HG03520 (cell line): ENCODE results near the gene L3MBTL4.
A peak's percentile ranks its signal among the peaks of the same experiment; 100 is the strongest.
"Not testable (repeated sequence)": the region's sequence is repeated elsewhere in the genome, so short reads cannot be mapped to it uniquely, and the experiment has no call there.

Experiments used
- ATAC-seq: cut with Tn5 transposase; IDR thresholded peaks from one replicate; pipeline ENCODE4 v1.9.1; 2021; ENCODE audit warnings: mild to moderate bottlenecking, moderate library complexity; ENCODE audit not compliant: unreplicated experiment

The L3MBTL4 gene

DNA sequence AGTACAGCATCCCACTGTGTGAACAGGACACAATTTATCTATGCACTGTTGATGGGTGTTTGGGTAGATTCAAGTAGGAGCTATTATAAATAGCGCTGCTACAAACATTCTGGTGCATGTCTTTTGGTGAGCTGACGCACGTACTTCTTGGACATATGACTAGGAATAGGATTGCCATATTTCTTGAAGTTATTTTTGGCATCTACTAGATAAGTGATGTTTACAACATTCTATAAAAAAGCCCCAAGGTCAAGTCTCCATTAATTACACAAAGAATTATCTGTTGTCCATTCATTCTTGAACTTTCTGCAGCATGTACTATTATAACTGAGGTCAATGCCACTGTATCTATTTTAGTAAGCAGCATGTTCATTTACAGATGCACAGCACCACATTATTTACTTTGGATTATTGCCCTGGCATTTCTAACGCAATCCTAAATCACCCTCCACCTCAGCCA lies 293.9 kb downstream of the L3MBTL4 start:
- no peak for ATAC-seq

GRCh38 chr18:6119761-6120160 lies 294.9 kb downstream of the L3MBTL4 start:
- ATAC-seq: no peak

GRCh38 chr18:6118080-6118479 lies 296.6 kb downstream of the L3MBTL4 start:
- no peak for ATAC-seq

- no peak for ATAC-seq
Observed at GRCh38 chr18:6115710-6116109, 299.0 kb downstream of the L3MBTL4 start.

GRCh38 chr18:6113650-6114049 lies 301.1 kb downstream of the L3MBTL4 start:
- ATAC-seq: no peak

DNA sequence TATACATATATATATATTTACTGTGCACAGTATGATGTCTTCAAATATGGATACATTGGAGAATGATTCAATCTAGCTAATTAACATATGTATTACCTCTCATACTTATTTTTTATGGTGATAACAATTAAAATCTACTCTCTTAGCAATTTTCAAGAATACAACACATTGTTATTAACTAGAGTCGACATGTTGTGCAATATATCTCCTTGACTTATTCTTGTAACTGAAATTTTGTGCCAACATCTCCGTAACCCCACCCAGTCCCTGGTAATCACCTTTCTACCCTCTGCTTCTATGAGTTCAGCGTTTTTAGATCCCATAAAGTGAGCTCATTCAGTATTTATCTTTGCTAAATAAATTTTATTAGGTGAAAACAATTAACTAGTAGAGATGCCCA lies 303.0 kb downstream of the L3MBTL4 start:
- no peak for ATAC-seq

DNA sequence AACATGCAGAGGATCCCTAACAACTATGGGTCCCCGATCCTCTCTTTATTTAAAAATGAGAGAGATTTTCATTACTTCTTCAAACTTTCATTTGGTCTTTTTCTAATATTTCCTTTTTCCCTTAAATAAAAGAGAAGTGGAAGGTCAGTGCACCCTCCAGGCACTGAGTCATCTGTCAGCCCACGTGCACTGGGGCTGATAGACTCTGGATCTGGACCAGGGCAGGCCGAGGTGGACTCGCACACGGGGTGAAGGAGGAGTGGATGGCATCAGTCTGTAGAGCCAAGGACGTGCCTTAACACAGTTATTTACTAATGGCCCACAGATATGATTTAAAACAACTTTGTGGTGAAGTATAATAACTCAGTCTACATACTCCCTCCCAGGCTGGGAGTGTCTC lies 305.0 kb downstream of the L3MBTL4 start:
- ATAC-seq: no peak

GRCh38 chr18:6107794-6108193 lies 306.9 kb downstream of the L3MBTL4 start:
- ATAC-seq: no peak

- ATAC-seq: no peak
Observed at GRCh38 chr18:6106091-6106685, 308.5 kb downstream of the L3MBTL4 start.

- ATAC-seq: no peak
Observed at GRCh38 chr18:6103741-6104140, 311.0 kb downstream of the L3MBTL4 start.

- ATAC-seq: no peak
Observed at GRCh38 chr18:6096730-6097129, 318.0 kb downstream of the L3MBTL4 start.

- no peak for ATAC-seq
Observed at GRCh38 chr18:6088432-6088831, 326.3 kb downstream of the L3MBTL4 start.

- ATAC-seq: no peak
Observed at GRCh38 chr18:6086731-6087130, 328.0 kb downstream of the L3MBTL4 start.

GRCh38 chr18:6079406-6079805 lies 335.3 kb downstream of the L3MBTL4 start:
- ATAC-seq: no peak

- ATAC-seq: no peak
Observed at GRCh38 chr18:6078877-6079276, 335.8 kb downstream of the L3MBTL4 start.

DNA sequence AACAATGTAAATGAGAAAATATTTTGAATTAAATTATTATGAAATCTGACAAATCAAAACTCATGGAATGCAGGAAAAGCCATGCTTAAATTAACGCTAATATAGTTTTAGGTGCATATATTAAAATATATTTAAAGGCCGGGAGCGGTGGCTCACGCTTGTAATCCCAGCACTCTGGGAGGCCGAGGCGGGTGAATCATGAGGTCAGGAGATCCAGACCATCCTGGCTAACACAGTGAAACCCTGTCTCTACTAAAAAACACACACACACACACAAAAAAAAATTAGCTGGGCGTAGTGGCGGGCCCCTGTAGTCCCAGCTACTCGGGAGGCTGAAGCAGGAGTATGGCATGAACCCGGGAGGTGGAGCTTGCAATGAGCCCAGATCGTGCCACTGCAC lies 342.3 kb downstream of the L3MBTL4 start:
- not testable (repeated sequence) for ATAC-seq

GRCh38 chr18:6069539-6069938 lies 345.2 kb downstream of the L3MBTL4 start:
- no peak for ATAC-seq

DNA sequence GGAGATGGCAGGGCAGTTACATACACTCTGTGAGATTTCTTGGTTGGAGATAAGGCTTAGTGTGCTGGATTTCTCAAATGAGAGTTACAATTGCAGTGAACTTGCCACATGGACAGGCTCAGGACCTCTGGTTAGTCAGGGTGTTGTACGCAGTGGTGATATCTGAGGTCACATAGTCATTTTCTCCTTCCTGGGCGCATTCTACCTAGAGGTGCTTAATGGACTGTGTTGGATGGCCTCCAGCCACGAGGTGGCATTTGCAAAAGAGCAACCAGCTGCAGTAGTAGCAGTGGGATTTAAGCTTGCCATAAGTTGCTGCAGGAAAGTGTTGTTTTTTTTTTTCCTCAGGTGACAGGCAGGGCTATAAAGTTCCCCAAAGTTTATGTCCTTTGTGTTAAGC lies 345.6 kb downstream of the L3MBTL4 start:
- peak; percentile 58 for ATAC-seq

GRCh38 chr18:6060149-6060548 lies 354.6 kb downstream of the L3MBTL4 start:
- no peak for ATAC-seq

GRCh38 chr18:6059551-6059950 lies 355.2 kb downstream of the L3MBTL4 start:
- ATAC-seq: no peak

DNA sequence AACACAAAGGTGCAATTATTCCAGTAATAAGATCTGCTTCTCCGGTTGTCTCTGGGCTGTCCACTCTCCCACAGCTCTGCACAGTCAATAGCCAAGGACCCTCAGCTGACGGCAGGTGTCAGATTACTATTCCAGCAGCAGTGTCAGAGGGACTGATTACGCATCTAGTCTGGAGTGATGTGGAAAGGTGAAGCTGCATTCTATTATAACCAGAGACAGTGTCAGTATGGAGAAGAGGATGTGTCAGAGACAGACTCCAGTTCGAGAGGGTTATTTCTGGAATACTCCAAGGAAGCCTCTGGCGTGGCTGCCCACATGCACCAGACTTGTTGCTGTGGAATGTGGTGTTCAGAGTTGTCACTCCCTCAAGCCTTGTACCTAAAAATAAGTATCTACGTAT lies 355.8 kb downstream of the L3MBTL4 start:
- ATAC-seq: no peak

DNA sequence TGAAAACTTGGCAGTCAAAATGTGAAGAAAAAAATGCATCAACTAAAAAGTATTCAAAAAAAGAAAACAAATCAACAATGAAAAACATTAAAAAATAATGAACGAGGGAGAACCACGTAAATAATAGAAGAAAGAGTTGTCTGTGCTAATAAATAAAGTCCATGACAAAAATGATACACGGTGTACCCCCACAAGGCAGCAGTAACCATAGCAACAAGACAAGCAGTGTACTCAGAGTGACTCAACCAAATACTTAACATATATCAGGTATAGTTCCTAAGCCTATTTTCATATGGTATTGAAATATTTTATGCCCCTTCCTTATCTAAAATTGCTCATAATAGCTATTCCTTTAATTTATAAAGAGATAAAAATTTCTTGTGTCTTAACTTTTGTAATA lies 357.1 kb downstream of the L3MBTL4 start:
- no peak for ATAC-seq

DNA sequence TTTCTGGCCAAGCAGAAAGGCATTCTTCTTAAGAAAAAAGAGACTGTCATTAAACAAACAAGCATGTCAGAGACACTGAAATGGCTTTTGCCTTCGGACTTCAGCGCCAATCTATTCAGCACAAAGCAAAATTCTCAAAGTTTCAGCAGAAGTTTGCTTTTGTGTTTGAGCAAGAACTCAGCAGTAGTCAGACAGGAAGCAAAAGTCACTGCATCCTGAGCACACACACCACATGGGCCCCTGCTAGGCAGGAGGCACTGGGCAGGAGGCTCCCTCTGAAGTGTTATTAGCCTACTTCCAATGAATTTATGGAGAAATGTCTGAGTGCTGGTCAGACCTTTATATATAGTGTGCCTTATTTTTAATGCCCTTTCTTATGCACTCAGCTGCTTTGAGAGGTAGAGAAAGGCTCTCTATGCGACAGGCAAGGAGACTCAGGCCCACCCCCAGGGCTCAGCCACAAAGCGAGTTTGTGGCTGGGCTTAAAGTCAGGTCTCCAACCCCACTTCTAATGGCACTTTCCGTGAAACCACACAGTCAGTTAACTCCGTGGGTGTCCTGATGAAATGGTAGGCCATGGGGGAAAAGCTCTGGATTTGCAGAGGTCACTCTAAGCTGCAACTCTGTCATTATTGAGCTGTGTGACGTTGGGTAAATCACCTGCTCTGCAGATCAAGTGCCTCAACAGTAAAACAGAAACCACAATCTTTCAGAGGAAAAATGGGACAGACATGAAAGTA lies 358.4 kb downstream of the L3MBTL4 start:
- no peak for ATAC-seq
